CD4-positive, alpha-beta T cell treated with Interleukin-2 at 100 ng/mL for 4 hours (primary cell): ENCODE results near the gene FAM229B.
"Not testable (repeated sequence)": the region's sequence is repeated elsewhere in the genome, so short reads cannot be mapped to it uniquely, and the experiment has no call there.

Experiments
- DNase-seq: peaks from one replicate; pipeline ENCODE4 v3.0.0-alpha.2; 2020; ENCODE audit warnings: low spot score

FAM229B gene, protein sequence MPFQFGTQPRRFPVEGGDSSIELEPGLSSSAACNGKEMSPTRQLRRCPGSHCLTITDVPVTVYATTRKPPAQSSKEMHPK

DNA sequence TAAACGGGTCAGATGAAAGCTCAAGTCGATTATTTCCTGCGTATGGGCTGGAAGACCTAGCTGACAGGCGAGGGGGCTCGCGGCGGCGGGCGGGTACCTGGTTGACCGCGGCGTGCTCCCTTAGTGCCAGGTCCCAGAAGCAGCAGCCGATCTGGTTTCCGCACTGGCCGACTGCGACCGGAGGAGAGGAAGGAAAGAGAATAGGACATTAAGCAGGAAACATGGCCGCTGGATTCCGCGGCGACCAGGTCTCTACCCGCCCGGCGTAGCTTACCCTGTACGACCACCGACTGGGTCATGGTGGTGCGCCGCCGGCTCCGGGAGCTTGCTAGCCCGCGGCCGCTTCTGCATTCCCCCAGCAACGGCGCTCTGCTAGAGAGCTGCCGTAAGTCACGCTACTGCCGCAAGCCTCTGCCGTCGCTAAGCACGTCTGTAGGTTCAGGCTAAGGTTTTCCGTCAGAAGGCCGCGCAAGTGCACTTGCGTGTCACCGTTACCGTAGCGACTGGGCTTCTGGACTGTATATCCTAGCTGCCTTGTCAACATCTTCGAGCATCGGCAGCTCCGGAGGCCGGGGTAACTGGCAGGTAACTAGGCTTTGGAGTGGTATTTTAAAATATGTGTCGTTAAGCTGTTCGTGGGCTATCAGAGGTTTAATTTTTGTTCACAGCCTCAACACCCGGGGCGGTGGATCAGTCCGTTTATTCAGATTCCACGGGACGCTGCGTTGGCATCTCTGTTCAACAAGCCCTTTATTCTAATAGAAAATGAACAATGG is at the start of gene FAM229B, which contains the start of gene TUBE1:
Gene FAM229B, plus strand, starts transcription at position 456 of the 776 bp plus-strand sequence. CDS start 11,693 bp downstream, outside the sequence.
Gene TUBE1, minus strand, starts transcription at position 347 of the 776 bp plus-strand sequence. Its CDS starts 48 bp downstream, at position 299.
- DNase-seq = peak; percentile 93

- no peak for DNase-seq
Observed at GRCh38 chr6:112037783-112038216, 49.6 kb upstream of the FAM229B start.

DNA sequence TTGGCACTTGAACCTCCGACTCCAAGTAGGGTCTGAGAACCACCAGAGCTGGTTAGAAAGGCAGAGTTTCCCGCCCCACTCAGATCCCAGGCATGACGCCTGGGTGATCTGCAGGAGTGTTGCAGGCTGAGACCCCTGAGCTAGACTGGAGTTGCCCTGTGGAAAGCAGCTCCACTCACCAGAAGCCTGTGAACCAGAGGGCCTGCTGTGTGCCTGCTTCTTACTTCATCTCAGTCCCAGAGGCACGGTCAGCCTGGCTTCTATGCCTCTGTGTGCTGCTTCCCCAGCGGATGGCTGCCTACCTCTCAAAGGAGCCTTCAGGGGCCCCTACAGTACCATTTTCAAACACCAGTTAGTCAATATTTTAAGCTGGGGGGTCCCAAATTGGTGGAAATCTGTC is 49.1 kb upstream of the FAM229B start:
- DNase-seq = no peak

- no peak for DNase-seq
Observed at GRCh38 chr6:112038756-112039430, 48.5 kb upstream of the FAM229B start.

GRCh38 chr6:112039431-112039770 is 48.0 kb upstream of the FAM229B start:
- no peak for DNase-seq

DNA sequence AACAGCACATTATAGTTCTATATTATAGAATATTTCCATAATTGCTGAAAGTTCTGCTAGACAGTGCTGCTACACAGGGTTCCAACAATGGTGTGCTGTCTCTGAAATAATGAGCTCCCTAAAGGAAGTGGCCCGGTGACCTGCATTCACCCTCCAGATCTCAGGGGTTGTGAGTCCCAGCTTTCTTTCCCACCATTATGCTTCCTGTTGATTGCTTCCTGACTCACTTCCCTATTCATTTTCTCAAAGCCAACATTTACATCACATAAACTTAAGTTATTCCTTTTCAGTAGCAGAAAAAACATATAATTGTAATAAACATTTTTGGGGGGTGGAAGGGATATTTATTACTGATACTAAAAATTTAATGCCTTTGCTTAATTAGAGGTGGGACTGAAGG is 46.4 kb upstream of the FAM229B start:
- no peak for DNase-seq

DNA sequence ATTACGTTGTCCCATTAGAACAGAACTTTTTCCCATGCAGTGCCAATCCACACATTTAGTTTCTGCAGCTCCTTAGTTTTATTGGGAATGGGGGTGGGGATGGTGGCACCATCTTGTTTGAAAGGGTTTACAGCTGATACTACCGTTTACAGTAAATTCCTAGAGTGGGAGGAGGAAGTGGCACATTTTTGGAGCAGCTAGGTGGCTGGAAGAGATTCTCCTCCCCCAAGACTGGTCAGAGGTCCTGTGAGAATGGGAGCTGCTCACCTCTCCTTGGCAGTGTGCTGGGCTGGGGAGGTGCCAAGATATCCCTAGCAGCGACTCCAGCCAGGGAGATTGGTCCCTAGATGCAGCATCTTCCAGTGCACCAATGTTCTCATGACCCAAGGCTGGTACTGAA is 45.9 kb upstream of the FAM229B start:
- no peak for DNase-seq

DNA sequence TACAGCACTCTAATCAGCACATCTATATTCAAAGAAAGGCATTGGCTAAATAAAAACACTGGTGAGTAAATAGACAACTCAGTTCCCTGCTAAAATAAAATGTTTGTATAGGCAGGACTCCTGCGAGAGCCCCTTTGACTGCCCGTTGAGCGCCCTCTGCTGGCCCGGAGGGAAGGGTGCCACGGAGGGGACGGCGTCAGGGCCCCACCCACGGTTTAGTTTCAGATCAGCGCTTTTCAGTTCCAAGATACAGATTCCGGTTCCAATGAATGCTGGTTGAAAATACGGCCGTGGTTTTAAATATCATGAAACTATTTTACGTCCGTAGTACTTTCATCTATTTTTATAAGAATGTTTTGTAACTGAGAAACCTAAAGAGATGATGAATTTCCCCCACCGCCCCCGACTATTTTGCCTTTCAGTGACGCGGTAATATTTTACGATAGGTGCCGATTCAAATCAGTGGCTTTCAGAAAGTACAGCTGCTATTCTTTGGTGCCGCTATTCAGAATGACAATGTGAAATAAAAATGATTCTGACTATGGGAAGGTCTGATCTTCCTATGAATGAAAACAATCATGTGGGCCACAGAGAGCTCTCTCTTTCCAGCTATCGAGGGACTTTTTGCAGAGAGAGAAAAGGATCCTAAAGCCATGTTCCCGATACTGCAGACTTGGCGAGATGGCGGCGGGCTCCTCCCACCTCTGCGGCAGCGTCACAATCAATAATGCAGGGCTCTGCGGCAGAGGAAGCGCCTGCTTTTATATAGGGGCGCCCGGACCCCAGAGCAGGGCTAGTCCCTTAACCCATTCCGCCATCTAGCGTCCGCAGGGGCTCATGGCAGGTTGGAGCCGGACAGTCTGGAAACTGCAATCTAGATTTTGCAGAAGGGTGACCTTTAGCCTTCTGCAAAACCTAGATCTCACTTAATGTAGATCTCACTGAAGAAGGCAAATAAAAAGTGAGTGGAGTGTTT is 44.1 kb upstream of the FAM229B start:
- DNase-seq = peak; percentile 94

DNA sequence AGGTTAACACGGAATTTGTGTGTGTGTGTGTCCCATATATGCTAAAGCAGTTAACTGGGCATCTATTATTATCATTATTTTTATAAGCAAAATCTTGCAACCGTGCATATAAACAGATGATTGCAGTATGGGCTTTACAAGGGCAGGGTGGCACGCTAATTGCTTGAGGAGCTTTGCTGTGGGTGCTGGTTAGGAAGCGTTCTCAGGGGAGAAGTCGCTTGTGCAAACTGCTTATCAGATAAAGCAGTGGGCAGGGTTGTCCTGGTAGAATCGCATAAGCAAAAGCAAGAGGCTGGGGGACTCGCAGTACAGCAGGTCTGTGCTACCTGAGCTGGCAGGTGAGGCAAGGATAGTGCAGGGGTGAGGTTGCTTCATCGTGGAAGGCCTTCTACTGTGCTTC is 43.2 kb upstream of the FAM229B start:
- no peak for DNase-seq

DNA sequence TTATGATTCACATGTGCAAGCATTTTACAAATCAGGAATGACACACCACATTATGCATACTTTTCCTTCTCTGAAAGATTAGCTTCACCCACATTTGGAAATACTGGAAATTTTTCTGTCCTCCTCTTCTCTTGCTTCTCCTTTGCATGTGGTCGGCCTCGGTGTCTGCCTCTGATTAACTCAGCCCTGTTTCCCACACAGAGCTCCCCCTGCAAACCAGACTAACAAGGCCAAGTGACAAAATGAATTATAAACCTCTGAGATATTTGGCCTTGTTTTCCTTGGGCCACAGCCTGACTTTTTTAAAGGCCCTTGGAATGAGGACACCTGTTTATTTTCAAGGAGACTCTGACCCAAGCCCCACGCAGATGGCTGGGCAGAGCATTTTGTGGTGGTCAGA is 42.5 kb upstream of the FAM229B start:
- no peak for DNase-seq

GRCh38 chr6:112047523-112047922 is 39.9 kb upstream of the FAM229B start:
- not testable (repeated sequence) for DNase-seq

DNA sequence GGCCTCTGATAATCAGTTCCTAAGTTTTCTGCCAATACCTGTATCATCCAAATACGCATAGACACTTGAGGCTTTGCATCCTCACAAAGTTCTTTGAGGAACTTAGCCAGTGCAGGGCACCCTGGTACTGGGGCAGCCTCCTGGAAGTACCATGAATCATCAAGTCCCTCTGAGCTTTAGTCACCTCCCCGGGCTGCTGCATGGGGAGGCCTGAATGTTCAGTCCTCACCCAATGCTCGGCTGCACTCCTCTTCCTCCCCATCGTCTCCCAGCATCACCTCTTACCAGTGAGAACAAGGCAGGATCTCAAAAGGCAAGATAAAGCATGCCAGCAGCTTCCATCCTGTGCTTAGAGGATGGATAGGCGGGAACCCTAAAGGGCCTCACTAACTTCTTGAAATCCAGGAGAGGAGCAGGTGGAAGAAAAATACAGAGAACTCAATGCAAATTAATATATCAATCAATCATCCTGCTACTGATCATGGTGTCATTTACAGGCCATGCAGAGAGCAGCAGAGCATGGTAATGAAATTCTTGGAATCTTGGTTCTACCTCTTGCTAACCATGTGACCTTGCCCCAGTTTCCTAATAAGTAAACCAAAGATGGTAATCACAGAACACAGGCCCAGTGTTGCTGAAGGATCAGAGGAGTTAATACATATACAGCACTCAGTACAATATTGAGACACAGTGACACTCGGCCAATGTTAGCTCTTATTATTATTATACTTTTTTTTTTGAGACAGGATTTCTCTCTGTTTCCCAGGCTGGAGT is 38.2 kb upstream of the FAM229B start:
- no peak for DNase-seq

DNA sequence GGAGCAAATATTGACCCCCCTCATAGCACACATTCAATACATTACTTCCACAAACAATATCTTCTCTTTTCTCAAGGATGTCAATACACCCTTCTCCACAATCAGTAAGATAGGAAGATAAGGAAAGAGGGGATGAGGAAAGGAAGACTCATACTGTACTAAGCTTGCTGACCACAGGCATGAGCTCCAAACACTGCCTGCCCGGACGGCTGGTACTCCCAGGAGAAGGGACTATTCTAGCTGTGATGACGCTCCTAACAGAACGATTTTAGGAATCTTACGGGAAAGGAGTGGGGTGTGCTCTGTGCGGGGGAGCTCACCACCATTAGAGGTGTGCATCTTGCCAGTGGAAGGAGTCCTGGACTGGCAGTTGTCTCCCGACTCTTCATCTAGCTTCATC is 37.4 kb upstream of the FAM229B start:
- DNase-seq = no peak

- DNase-seq = no peak
Observed at GRCh38 chr6:112050429-112050828, 37.0 kb upstream of the FAM229B start.

GRCh38 chr6:112051251-112051740 is 36.1 kb upstream of the FAM229B start:
- not testable (repeated sequence) for DNase-seq

DNA sequence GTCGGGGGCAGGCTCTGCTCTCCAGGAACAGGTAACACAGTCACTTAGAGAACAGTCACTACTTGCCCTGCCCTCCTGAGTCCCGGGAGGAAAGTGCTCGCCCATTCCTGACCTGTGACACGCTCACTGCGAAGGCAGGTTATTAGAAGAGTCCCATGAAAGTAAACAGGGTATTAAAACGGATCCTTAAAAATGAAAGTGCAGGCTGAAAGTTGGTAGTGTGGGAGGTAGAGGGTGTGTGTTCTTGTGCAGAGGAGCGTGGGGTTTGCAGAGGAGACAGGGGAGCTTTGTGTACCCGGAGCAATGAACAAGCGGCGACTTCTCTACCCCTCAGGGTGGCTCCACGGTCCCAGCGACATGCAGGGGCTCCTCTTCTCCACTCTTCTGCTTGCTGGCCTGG is 33.4 kb upstream of the FAM229B start, which contains the start of gene CCN6:
Gene CCN6, plus strand, starts transcription at position 104 of the 400 bp plus-strand sequence. Its CDS starts 254 bp downstream, at position 358.
- no peak for DNase-seq

DNA sequence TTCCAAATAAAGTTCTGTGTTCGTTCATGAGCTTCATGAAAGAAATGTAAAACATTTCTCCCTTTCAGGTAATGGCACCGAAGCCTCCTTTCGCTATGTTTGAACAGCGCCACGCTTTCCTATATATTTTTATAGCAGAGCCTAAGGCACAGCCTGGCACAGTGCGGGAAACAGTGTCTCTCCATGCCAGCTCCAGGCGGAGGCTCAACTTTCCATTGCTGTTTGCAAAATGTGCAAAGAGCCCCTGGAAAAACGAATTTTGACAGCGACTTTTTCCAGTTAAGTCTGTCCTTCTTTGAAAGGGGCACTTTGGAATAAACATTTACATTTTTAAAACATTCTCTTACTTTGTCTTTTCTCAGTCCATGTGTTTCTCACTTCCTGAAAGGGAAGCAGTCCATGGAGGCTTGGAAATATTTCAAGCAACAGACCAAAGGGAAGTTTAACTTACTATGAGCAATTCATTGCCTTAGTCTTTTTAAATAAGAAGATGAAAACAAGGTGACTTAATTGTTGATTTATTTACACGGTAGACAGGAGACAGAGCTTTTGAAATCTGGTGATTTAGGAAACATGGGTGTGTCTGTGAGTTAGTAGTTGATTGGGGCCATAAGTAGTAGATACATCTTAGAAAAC is 32.7 kb upstream of the FAM229B start:
- no peak for DNase-seq

GRCh38 chr6:112058243-112059032 is 29.0 kb upstream of the FAM229B start:
- no peak for DNase-seq

DNA sequence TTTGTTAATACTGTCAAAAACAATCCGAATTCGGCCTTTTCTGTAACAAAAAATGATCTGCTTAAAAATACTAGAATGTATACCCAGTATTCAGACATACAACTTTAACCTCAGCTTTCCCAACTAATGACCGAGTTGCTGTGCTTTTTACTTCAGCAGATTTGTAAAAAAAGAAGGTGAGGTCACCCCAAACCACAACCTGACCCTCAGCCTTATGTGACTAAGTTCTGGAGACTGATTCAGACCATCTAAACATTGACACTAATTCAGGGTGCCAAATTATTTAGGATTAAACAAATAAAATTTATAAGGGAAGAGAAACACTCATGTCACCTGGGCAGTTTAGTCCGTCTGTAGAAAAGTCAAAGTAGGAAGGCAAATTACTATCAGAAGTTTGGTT is 25.8 kb upstream of the FAM229B start:
- DNase-seq = no peak

DNA sequence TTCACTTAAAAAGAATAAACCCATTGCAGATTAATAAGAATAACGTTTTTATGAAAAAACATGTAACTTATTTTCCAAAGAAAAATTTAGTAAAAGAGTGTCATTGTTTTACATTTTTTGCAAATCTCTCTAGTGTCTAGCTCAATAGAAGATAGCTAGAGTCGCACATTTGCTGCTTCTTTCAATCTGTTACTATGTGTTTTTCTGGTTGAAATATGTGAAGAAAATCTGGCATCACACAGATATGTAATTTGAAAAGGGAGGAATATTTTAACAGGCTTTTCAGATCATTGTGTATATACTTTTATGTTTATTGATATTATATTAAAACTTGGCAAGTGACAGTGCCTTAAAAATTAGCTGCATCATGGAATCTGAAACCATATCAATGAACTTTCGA is 24.4 kb upstream of the FAM229B start:
- DNase-seq = no peak
